Mucosa of stomach (tissue), 1 donor: ENCODE measurements around the gene OXNAD1.

Experiments used
- H3K27me3 ChIP-seq: one replicate; pipeline ENCODE4 v1.7.0; 2013; ENCODE audit warnings: mild to moderate bottlenecking, low read length; ENCODE audit not compliant: control insufficient read depth, insufficient read depth
- H3K36me3 ChIP-seq: one replicate; pipeline ENCODE4 v1.7.0; 2013; ENCODE audit warnings: low read length; ENCODE audit not compliant: control insufficient read depth, insufficient read depth
- H3K4me1 ChIP-seq: one replicate; pipeline ENCODE4 v1.7.0; 2013; ENCODE audit warnings: mild to moderate bottlenecking, low read length; ENCODE audit not compliant: control insufficient read depth, insufficient read depth
- H3K4me3 ChIP-seq: one replicate; pipeline ENCODE4 v1.7.0; 2013; ENCODE audit warnings: low read length
- H3K9ac ChIP-seq: one replicate; pipeline ENCODE4 v1.7.0; 2013; ENCODE audit warnings: mild to moderate bottlenecking, low read length, moderate library complexity
- H3K9me3 ChIP-seq: one replicate; pipeline ENCODE4 v1.7.0; 2013; ENCODE audit warnings: mild to moderate bottlenecking, low read length, moderate library complexity; ENCODE audit not compliant: control insufficient read depth
- donor health status: Pancreatic carcinoma.

The OXNAD1 gene

GRCh38 chr3:16249886-16250285 is 15.1 kb upstream of the OXNAD1 start:
- Histone ChIP-seq H3K27me3 (no peaks in the 10 kb centered on the region), H3K9ac (no peak overlapping the region), H3K4me3 (no peak overlapping the region), H3K9me3 (no peaks in the 10 kb centered on the region), H3K4me1 (peaks cover 8% of the 10 kb centered on the region), H3K36me3 (no peaks in the 10 kb centered on the region)

GRCh38 chr3:16251316-16252085 is 13.5 kb upstream of the OXNAD1 start:
- Histone ChIP-seq H3K9me3 (no peaks in the 10 kb centered on the region), H3K4me3 (no peak overlapping the region), H3K36me3 (no peaks in the 10 kb centered on the region), H3K27me3 (no peaks in the 10 kb centered on the region), H3K9ac (no peak overlapping the region), H3K4me1 (peaks cover 8% of the 10 kb centered on the region)

GRCh38 chr3:16252243-16252978 is 12.6 kb upstream of the OXNAD1 start:
- no peaks in the 10 kb centered on the region for H3K9me3 ChIP-seq
- H3K36me3 ChIP-seq: no peaks in the 10 kb centered on the region
- H3K4me1 ChIP-seq: peaks cover 8% of the 10 kb centered on the region
- no peak overlapping the region for H3K4me3 ChIP-seq
- no peaks in the 10 kb centered on the region for H3K27me3 ChIP-seq
- no peak overlapping the region for H3K9ac ChIP-seq

GRCh38 chr3:16252988-16253387 is 12.0 kb upstream of the OXNAD1 start:
- H3K4me3 ChIP-seq: no peak overlapping the region
- H3K4me1 ChIP-seq: peaks cover 8% of the 10 kb centered on the region
- no peaks in the 10 kb centered on the region for H3K9me3 ChIP-seq
- no peaks in the 10 kb centered on the region for H3K27me3 ChIP-seq
- no peaks in the 10 kb centered on the region for H3K36me3 ChIP-seq
- no peak overlapping the region for H3K9ac ChIP-seq

- H3K27me3 ChIP-seq: no peaks in the 10 kb centered on the region
- no peak overlapping the region for H3K9ac ChIP-seq
- H3K9me3 ChIP-seq: no peaks in the 10 kb centered on the region
- H3K4me1 ChIP-seq: peaks cover 8% of the 10 kb centered on the region
- no peaks in the 10 kb centered on the region for H3K36me3 ChIP-seq
- H3K4me3 ChIP-seq: no peak overlapping the region
Observed at GRCh38 chr3:16253601-16254000, 11.4 kb upstream of the OXNAD1 start.

GRCh38 chr3:16254916-16255315 is 10.1 kb upstream of the OXNAD1 start:
- Histone ChIP-seq H3K4me3 (no peak overlapping the region), H3K36me3 (no peaks in the 10 kb centered on the region), H3K27me3 (no peaks in the 10 kb centered on the region), H3K9me3 (no peaks in the 10 kb centered on the region), H3K4me1 (peaks cover 8% of the 10 kb centered on the region), H3K9ac (no peak overlapping the region)

GRCh38 chr3:16255326-16255725 is 9.7 kb upstream of the OXNAD1 start:
- Histone ChIP-seq H3K27me3 (no peaks in the 10 kb centered on the region), H3K36me3 (no peaks in the 10 kb centered on the region), H3K9me3 (no peaks in the 10 kb centered on the region), H3K4me3 (no peak overlapping the region), H3K4me1 (peaks cover 8% of the 10 kb centered on the region), H3K9ac (no peak overlapping the region)

- no peaks in the 10 kb centered on the region for H3K9me3 ChIP-seq
- no peak overlapping the region for H3K4me3 ChIP-seq
- H3K4me1 ChIP-seq: peaks cover 8% of the 10 kb centered on the region
- no peak overlapping the region for H3K9ac ChIP-seq
- H3K36me3 ChIP-seq: no peaks in the 10 kb centered on the region
- H3K27me3 ChIP-seq: no peaks in the 10 kb centered on the region
Observed at GRCh38 chr3:16255726-16256125, 9.3 kb upstream of the OXNAD1 start.

- Histone ChIP-seq H3K27me3 (no peaks in the 10 kb centered on the region), H3K9me3 (no peaks in the 10 kb centered on the region), H3K4me3 (no peak overlapping the region), H3K36me3 (no peaks in the 10 kb centered on the region), H3K9ac (no peak overlapping the region), H3K4me1 (no peaks in the 10 kb centered on the region)
Observed at GRCh38 chr3:16257309-16257708, 7.7 kb upstream of the OXNAD1 start.

- no peak overlapping the region for H3K4me3 ChIP-seq
- no peaks in the 10 kb centered on the region for H3K9me3 ChIP-seq
- no peaks in the 10 kb centered on the region for H3K4me1 ChIP-seq
- H3K36me3 ChIP-seq: no peaks in the 10 kb centered on the region
- no peak overlapping the region for H3K9ac ChIP-seq
- no peaks in the 10 kb centered on the region for H3K27me3 ChIP-seq
Observed at GRCh38 chr3:16258177-16258576, 6.8 kb upstream of the OXNAD1 start.

GRCh38 chr3:16258866-16259265 is 6.1 kb upstream of the OXNAD1 start:
- no peak overlapping the region for H3K4me3 ChIP-seq
- H3K9me3 ChIP-seq: no peaks in the 10 kb centered on the region
- H3K27me3 ChIP-seq: no peaks in the 10 kb centered on the region
- H3K36me3 ChIP-seq: no peaks in the 10 kb centered on the region
- H3K9ac ChIP-seq: no peak overlapping the region
- H3K4me1 ChIP-seq: no peaks in the 10 kb centered on the region

- no peak overlapping the region for H3K9ac ChIP-seq
- H3K4me3 ChIP-seq: no peak overlapping the region
- H3K9me3 ChIP-seq: no peaks in the 10 kb centered on the region
- H3K27me3 ChIP-seq: no peaks in the 10 kb centered on the region
- no peaks in the 10 kb centered on the region for H3K36me3 ChIP-seq
- H3K4me1 ChIP-seq: no peaks in the 10 kb centered on the region
Observed at GRCh38 chr3:16260046-16260445, 5.0 kb upstream of the OXNAD1 start.
